Lower leg skin (tissue), 3 donors: Measurements from ENCODE around the gene ORMDL2.
"Not testable (repeated sequence)": the region's sequence is repeated elsewhere in the genome, so short reads cannot be mapped to it uniquely, and the experiment has no call there.

ENCODE experiments used
- CTCF ChIP-seq, 3 donors: fragments of 450-650 bp; IDR thresholded peaks; one replicate each; pipeline ENCODE4 v1.5.1; 2016; ENCODE audit warnings: antibody characterized with exemption in 3 of 3, mild to moderate bottlenecking in 3 of 3, moderate library complexity in 2 of 3
- POLR2A ChIP-seq, 2 donors: fragments of 450-650 bp; IDR thresholded peaks; one replicate each; pipeline ENCODE4 v1.6.1; 2016 to 2017; ENCODE audit warnings: antibody characterized with exemption in 2 of 2, mild to moderate bottlenecking in 1 of 2, moderate library complexity in 1 of 2

- not testable (repeated sequence) for TF ChIP-seq CTCF, POLR2A (IDR thresholded peaks at IDR 0.05)
These were observed 16.6 kb downstream of the ORMDL2 start for GRCh38 chr12:55834400-55834799.
